HEK293 (cell line): ENCODE results near the gene FAM229A.
"Not testable (repeated sequence)": the region's sequence is repeated elsewhere in the genome, so short reads cannot be mapped to it uniquely, and the experiment has no call there.

Experiments
- CTCF ChIA-PET: fragments of 350-600 bp; formaldehyde crosslinking; extraction: SDS; loops from one replicate; lab custom pipeline; 2021; ENCODE audit warnings: antibody characterized with exemption; lab: Yijun Ruan, JAX
- POLR2A ChIA-PET: fragments of 300-600 bp; formaldehyde crosslinking; extraction: SDS; loops from one replicate; lab custom pipeline; 2020; ENCODE audit warnings: antibody characterized with exemption, inconsistent platforms; lab: Yijun Ruan, JAX
- H3K27ac ChIP-seq: fragments of 200-500 bp; sonication (Bioruptor generic); 2 replicates; pipeline ENCODE4 v1.5.1; 2014; ENCODE audit warnings: low read depth, low read length, control low read depth, inconsistent platforms; ENCODE audit errors: extremely low read depth
- H3K36me3 ChIP-seq, 2 experiments: fragments of 200-500 bp in 1 of 2; sonication (Bioruptor generic) in 1 of 2; 1 replicate in 1 of 2; 2 replicates in 1 of 2; pipeline ENCODE4 v1.5.1; 2014 to 2017; ENCODE audit warnings: inconsistent platforms in 2 of 2, low read length in 2 of 2; ENCODE audit not compliant: control insufficient read depth in 2 of 2, insufficient read depth in 1 of 2
- H3K4me1 ChIP-seq: fragments of 200-500 bp; sonication (Bioruptor generic); 2 replicates; pipeline ENCODE4 v1.5.1; 2014; ENCODE audit warnings: mild to moderate bottlenecking, low read length, inconsistent platforms; ENCODE audit not compliant: control insufficient read depth, insufficient read depth
- H3K4me3 ChIP-seq: 2 replicates; pipeline ENCODE4 v1.5.1; 2011; ENCODE audit warnings: low read depth, mild to moderate bottlenecking, control low read depth, low read length, moderate library complexity
- H3K9me3 ChIP-seq: fragments of 200-500 bp; sonication (Bioruptor generic); 2 replicates; pipeline ENCODE4 v1.5.1; 2014; ENCODE audit warnings: low read depth, low read length, inconsistent platforms; ENCODE audit not compliant: control insufficient read depth, insufficient read depth
- KLF16 ChIP-seq: fragments of 450-650 bp; formaldehyde crosslinking; IDR thresholded peaks from 2 replicates; pipeline ENCODE4 v1.5.1; 2017; ENCODE audit warnings: missing biosample characterization, missing genetic modification characterization
- OSR2 ChIP-seq: fragments of 450-650 bp; formaldehyde crosslinking; IDR thresholded peaks from 2 replicates; pipeline ENCODE4 v1.5.1; 2016; ENCODE audit warnings: missing biosample characterization, missing genetic modification characterization
- PRDM1 ChIP-seq: fragments of 450-650 bp; formaldehyde crosslinking; IDR thresholded peaks from 2 replicates; pipeline ENCODE4; 2016; ENCODE audit warnings: missing biosample characterization, missing genetic modification characterization
- REPIN1 ChIP-seq: fragments of 450-650 bp; formaldehyde crosslinking; IDR thresholded peaks from 2 replicates; pipeline ENCODE4 v1.5.1; 2017; ENCODE audit warnings: missing biosample characterization, missing genetic modification characterization, low read depth
- ZBTB17 ChIP-seq: fragments of 450-650 bp; formaldehyde crosslinking; IDR thresholded peaks from 2 replicates; pipeline ENCODE4 v1.5.1; 2016; ENCODE audit warnings: missing biosample characterization, missing genetic modification characterization
- ZEB2 ChIP-seq: fragments of 450-650 bp; formaldehyde crosslinking; IDR thresholded peaks from 2 replicates; pipeline ENCODE4 v1.5.1; 2016; ENCODE audit warnings: missing biosample characterization, missing genetic modification characterization
- ZNF132 ChIP-seq: fragments of 450-650 bp; formaldehyde crosslinking; IDR thresholded peaks from 2 replicates; pipeline ENCODE4 v1.5.1; 2017; ENCODE audit warnings: missing biosample characterization, missing genetic modification characterization, borderline replicate concordance
- ZNF133 ChIP-seq: fragments of 450-650 bp; formaldehyde crosslinking; IDR thresholded peaks from 2 replicates; pipeline ENCODE4 v1.5.1; 2016; ENCODE audit warnings: missing biosample characterization, missing genetic modification characterization
- ZNF23 ChIP-seq: fragments of 450-650 bp; formaldehyde crosslinking; IDR thresholded peaks from 2 replicates; pipeline ENCODE4 v1.5.1; 2016; ENCODE audit warnings: missing biosample characterization, missing genetic modification characterization, borderline replicate concordance
- ZNF324 ChIP-seq: fragments of 450-650 bp; formaldehyde crosslinking; IDR thresholded peaks from 2 replicates; pipeline ENCODE4 v1.5.1; 2016; ENCODE audit warnings: missing biosample characterization, missing genetic modification characterization
- ZNF354C ChIP-seq: fragments of 450-650 bp; formaldehyde crosslinking; IDR thresholded peaks from 2 replicates; pipeline ENCODE4 v1.5.1; 2016; ENCODE audit warnings: missing biosample characterization, missing genetic modification characterization, low read depth, borderline replicate concordance
- ZNF366 ChIP-seq: fragments of 450-650 bp; formaldehyde crosslinking; conservative IDR thresholded peaks from 2 replicates; pipeline ENCODE4 v1.5.1; 2016; ENCODE audit warnings: missing biosample characterization, missing genetic modification characterization
- ZNF404 ChIP-seq: fragments of 450-650 bp; formaldehyde crosslinking; IDR thresholded peaks from 2 replicates; pipeline ENCODE4 v1.5.1; 2017; ENCODE audit warnings: missing biosample characterization, missing genetic modification characterization
- ZNF416 ChIP-seq: fragments of 450-650 bp; formaldehyde crosslinking; IDR thresholded peaks from 2 replicates; pipeline ENCODE4 v1.5.1; 2016; ENCODE audit warnings: missing biosample characterization, missing genetic modification characterization
- ZNF521 ChIP-seq: fragments of 450-650 bp; formaldehyde crosslinking; IDR thresholded peaks from 2 replicates; pipeline ENCODE4 v1.5.1; 2017; ENCODE audit warnings: missing biosample characterization, mild to moderate bottlenecking, missing genetic modification characterization
- ZNF596 ChIP-seq: fragments of 450-650 bp; IDR thresholded peaks from 2 replicates; pipeline ENCODE4 v1.5.0; 2018; ENCODE audit warnings: missing biosample characterization, mild to moderate bottlenecking, missing genetic modification characterization, moderate library complexity
- ZNF600 ChIP-seq: fragments of 450-650 bp; formaldehyde crosslinking; IDR thresholded peaks from 2 replicates; pipeline ENCODE4 v1.5.1; 2016; ENCODE audit warnings: missing biosample characterization, missing genetic modification characterization
- ZNF621 ChIP-seq: fragments of 450-650 bp; formaldehyde crosslinking; IDR thresholded peaks from 2 replicates; pipeline ENCODE4 v1.5.1; 2017; ENCODE audit warnings: missing biosample characterization, missing genetic modification characterization
- ZNF654 ChIP-seq: fragments of 450-650 bp; formaldehyde crosslinking; IDR thresholded peaks from 2 replicates; pipeline ENCODE4 v1.5.1; 2016; ENCODE audit warnings: low read depth, missing biosample characterization, missing genetic modification characterization
- ZNF776 ChIP-seq: fragments of 450-650 bp; formaldehyde crosslinking; IDR thresholded peaks from 2 replicates; pipeline ENCODE4 v1.5.0; 2017; ENCODE audit warnings: missing biosample characterization, missing genetic modification characterization, borderline replicate concordance
- ZSCAN30 ChIP-seq: fragments of 450-650 bp; IDR thresholded peaks from 2 replicates; pipeline ENCODE4 v1.5.1; 2018; ENCODE audit warnings: missing biosample characterization, mild to moderate bottlenecking, missing genetic modification characterization, moderate library complexity
- TF ChIP-seq, protein P1 (sequence below): fragments of 450-650 bp; formaldehyde crosslinking; IDR thresholded peaks from 2 replicates; pipeline ENCODE4 v1.5.1; 2016; ENCODE audit warnings: missing biosample characterization, missing genetic modification characterization
- TF ChIP-seq, protein P2 (sequence below): fragments of 450-650 bp; formaldehyde crosslinking; IDR thresholded peaks from 2 replicates; pipeline ENCODE4 v1.5.1; 2016; ENCODE audit warnings: missing biosample characterization, missing genetic modification characterization
- TF ChIP-seq, protein P3 (sequence below): fragments of 450-650 bp; formaldehyde crosslinking; IDR thresholded peaks from 2 replicates; pipeline ENCODE4 v1.5.1; 2017; ENCODE audit warnings: missing biosample characterization, mild to moderate bottlenecking, missing genetic modification characterization, moderate library complexity
- TF ChIP-seq, protein P4 (sequence below): fragments of 450-650 bp; formaldehyde crosslinking; IDR thresholded peaks from 2 replicates; pipeline ENCODE4 v1.5.1; 2016; ENCODE audit warnings: missing biosample characterization, missing genetic modification characterization

The FAM229A gene

DNA sequence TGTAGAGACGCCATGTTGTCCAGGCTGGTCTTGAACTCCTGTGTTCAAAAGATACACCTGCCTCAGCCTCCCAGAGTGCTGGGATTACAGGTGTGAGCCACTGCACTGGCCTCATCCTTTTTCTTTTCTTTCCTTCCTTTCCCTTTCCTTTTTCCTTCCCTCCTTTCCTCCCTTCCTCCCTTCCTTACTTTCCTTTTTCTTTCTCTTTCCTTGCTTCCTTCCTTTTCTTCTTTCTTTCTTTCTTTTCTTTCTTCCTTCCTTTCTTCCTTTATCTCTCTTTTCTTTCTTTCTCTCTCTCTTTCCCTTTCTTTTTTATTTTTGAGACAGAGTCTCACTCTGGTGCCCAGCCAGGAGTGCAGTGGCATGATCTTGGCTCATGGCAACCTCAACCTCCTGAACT is 5.8 kb downstream of the FAM229A start:
- no peaks in the 10 kb centered on the region for H3K9me3 ChIP-seq
- TF ChIP-seq ZSCAN30 (no peak), ZEB2 (tag by site-specific recombination) (no peak), ZNF521 (no peak), PRDM1 (tag by site-specific recombination) (peak; percentile 99), ZNF621 (tag by site-specific recombination) (no peak), ZNF776 (no peak), ZNF596 (tag by site-specific recombination) (no peak), ZNF366 (tag by site-specific recombination) (peak; percentile 99), OSR2 (tag by site-specific recombination) (no peak), ZNF132 (tag by site-specific recombination) (no peak), ZNF654 (tag by site-specific recombination) (no peak), ZNF23 (no peak), ZNF133 (no peak), ZNF600 (tag by site-specific recombination) (no peak), KLF16 (no peak)
- TF ChIP-seq, protein P1, sequence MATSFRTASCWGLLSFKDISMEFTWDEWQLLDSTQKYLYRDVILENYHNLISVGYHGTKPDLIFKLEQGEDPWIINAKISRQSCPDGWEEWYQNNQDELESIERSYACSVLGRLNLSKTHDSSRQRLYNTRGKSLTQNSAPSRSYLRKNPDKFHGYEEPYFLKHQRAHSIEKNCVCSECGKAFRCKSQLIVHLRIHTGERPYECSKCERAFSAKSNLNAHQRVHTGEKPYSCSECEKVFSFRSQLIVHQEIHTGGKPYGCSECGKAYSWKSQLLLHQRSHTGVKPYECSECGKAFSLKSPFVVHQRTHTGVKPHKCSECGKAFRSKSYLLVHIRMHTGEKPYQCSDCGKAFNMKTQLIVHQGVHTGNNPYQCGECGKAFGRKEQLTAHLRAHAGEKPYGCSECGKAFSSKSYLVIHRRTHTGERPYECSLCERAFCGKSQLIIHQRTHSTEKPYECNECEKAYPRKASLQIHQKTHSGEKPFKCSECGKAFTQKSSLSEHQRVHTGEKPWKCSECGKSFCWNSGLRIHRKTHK (tag by site-specific recombination) = no peak
- ChIA-PET CTCF (no interaction called here), POLR2A (interaction anchor here (0.7 to 1.2 kb wide), 3 partner anchors 20 to 145 kb away, joined by 3 to 6 read pairs (median 3); partner anchors contain the start of gene MARCKSL1)
- H3K4me3 ChIP-seq = no peak overlapping the region
- H3K4me1 ChIP-seq = peaks cover 7% of the 10 kb centered on the region; the same call in 1 of the 2 replicates
- peaks cover 0 to 71% of the 10 kb centered on the region in 2 experiments; a peak in 2 of 3 replicates for H3K36me3 ChIP-seq
- no peak overlapping the region for H3K27ac ChIP-seq

DNA sequence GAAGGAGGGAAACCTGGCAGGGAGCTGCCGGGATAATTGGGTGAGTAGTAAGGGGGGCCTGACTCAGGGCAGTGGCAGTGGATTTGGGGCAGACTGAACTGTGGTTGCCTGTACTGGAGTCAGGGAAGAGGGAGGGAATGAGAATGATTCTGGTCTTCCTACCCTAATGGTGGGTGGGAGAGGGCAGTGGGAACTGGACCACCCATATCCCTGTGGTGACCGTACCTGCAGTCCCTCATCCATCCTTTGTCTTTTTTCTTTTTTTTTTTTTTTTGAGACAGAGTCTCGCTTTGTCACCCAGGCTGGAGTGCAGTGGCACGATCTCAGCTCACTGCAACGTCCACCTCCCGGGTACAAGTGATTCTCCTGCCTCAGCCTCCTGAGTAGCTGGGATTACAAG is 6.5 kb downstream of the FAM229A start:
- H3K4me1 ChIP-seq, H3K4me3 ChIP-seq, H3K9me3 ChIP-seq, H3K27ac ChIP-seq: not testable (repeated sequence)
- peaks cover 0 to 64% of the 10 kb centered on the region in 2 experiments; a peak in 2 of 3 replicates for H3K36me3 ChIP-seq
- TF ChIP-seq, protein P2, sequence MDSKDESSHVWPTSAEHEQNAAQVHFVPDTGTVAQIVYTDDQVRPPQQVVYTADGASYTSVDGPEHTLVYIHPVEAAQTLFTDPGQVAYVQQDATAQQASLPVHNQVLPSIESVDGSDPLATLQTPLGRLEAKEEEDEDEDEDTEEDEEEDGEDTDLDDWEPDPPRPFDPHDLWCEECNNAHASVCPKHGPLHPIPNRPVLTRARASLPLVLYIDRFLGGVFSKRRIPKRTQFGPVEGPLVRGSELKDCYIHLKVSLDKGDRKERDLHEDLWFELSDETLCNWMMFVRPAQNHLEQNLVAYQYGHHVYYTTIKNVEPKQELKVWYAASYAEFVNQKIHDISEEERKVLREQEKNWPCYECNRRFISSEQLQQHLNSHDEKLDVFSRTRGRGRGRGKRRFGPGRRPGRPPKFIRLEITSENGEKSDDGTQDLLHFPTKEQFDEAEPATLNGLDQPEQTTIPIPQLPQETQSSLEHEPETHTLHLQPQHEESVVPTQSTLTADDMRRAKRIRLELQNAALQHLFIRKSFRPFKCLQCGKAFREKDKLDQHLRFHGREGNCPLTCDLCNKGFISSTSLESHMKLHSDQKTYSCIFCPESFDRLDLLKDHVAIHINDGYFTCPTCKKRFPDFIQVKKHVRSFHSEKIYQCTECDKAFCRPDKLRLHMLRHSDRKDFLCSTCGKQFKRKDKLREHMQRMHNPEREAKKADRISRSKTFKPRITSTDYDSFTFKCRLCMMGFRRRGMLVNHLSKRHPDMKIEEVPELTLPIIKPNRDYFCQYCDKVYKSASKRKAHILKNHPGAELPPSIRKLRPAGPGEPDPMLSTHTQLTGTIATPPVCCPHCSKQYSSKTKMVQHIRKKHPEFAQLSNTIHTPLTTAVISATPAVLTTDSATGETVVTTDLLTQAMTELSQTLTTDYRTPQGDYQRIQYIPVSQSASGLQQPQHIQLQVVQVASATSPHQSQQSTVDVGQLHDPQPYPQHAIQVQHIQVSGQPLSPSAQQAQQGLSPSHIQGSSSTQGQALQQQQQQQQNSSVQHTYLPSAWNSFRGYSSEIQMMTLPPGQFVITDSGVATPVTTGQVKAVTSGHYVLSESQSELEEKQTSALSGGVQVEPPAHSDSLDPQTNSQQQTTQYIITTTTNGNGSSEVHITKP = peak; percentile 91
- ChIA-PET POLR2A (interaction anchor here (0.6 to 1.2 kb wide), 4 partner anchors 20 to 149 kb away, joined by 3 to 6 read pairs (median 3); partner anchors contain the start of gene MARCKSL1), CTCF (interaction anchor here (1.3 kb wide), 1 partner anchor 140 kb away, joined by 4 read pairs; no protein-coding TSS in a partner anchor)

DNA sequence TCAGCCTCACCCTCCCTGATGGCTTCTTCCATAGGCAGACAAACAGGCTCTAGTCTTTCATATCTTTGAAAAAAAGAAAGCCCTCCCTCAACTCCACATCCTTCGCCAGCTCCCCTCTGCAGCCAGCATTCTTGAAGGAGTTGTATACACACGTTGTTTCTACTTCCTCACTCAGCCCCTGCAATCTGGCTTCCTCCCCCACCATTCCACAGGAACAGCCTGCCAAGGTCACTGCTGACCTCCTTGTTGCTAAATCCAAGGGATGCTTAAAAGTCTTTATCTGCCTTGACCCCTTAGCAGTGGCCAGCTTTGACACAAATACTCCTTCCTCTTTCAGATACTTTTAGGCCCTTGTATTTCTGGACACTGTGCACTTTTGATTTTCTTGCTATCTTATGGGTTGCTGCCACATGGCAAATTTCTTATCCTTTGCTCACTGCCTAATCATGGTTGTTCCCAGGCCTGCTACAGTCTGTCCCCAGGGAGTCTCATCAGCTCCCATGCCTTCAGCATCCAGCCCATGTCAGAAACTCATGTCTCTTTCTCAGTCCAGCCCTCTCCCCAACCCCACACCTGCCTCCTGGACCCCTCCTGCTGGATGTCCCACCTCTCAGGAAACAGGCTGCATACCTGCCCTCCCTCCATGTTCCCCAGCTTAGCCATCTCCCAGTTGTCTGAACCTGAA is 8.3 kb downstream of the FAM229A start:
- POLR2A ChIA-PET = interaction anchor here (0.6 to 5.7 kb wide), 7 partner anchors 14 to 297 kb away, joined by 3 to 100 read pairs (median 4); partner anchors contain the start of genes BSDC1 and MARCKSL1
- Histone ChIP-seq H3K9me3 (no peaks in the 10 kb centered on the region), H3K36me3 (peaks cover 0 to 50% of the 10 kb centered on the region in 2 experiments; a peak in 2 of 3 replicates), H3K27ac (no peak overlapping the region), H3K4me1 (peaks cover 7% of the 10 kb centered on the region; the same call in 1 of the 2 replicates), H3K4me3 (no peak overlapping the region)
- CTCF ChIA-PET = interaction anchor here (0.7 to 1.9 kb wide), 2 partner anchors 138 to 242 kb away, joined by 3 to 6 read pairs; no protein-coding TSS in a partner anchor
- TF ChIP-seq ZNF416 (tag by site-specific recombination) = no peak
- TF ChIP-seq ZNF600 (tag by site-specific recombination) = no peak
- no peak for TF ChIP-seq ZBTB17
- TF ChIP-seq ZNF404 (tag by site-specific recombination) = no peak
- TF ChIP-seq ZNF324 (tag by site-specific recombination) = no peak
- TF ChIP-seq ZNF354C (tag by site-specific recombination) = no peak
- TF ChIP-seq, protein P3, sequence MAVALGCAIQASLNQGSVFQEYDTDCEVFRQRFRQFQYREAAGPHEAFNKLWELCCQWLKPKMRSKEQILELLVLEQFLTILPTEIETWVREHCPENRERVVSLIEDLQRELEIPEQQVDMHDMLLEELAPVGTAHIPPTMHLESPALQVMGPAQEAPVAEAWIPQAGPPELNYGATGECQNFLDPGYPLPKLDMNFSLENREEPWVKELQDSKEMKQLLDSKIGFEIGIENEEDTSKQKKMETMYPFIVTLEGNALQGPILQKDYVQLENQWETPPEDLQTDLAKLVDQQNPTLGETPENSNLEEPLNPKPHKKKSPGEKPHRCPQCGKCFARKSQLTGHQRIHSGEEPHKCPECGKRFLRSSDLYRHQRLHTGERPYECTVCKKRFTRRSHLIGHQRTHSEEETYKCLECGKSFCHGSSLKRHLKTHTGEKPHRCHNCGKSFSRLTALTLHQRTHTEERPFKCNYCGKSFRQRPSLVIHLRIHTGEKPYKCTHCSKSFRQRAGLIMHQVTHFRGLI (tag by site-specific recombination) = no peak
- TF ChIP-seq, protein P4, sequence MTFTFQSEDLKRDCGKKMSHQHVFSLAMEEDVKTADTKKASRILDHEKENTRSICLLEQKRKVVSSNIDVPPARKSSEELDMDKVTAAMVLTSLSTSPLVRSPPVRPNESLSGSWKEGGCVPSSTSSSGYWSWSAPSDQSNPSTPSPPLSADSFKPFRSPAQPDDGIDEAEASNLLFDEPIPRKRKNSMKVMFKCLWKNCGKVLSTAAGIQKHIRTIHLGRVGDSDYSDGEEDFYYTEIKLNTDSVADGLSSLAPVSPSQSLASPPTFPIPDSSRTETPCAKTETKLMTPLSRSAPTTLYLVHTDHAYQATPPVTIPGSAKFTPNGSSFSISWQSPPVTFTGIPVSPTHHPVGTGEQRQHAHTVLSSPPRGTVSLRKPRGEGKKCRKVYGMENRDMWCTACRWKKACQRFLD (tag by site-specific recombination) = no peak
- no peak for TF ChIP-seq REPIN1
